Osteoblast (primary cell): ENCODE data around the gene SDF2L1. TPM values are rescaled to one million over a fixed set of nuclear protein-coding genes. Genes with fewer than 3 reads are reported as not detected.

ENCODE experiments used
- DNase-seq: peaks from one replicate; pipeline ENCODE4 v3.0.0; 2011; ENCODE audit warnings: low spot score, mixed read lengths; ENCODE audit not compliant: insufficient read length; ENCODE audit errors: missing footprints
- H2AFZ ChIP-seq: 2 replicates; pipeline ENCODE4 v1.6.0; 2011; ENCODE audit warnings: mild to moderate bottlenecking, low read length
- H3K27ac ChIP-seq: 2 replicates; pipeline ENCODE4 v1.5.1; 2011; ENCODE audit warnings: mild to moderate bottlenecking, low read depth, low read length, moderate library complexity
- H3K27me3 ChIP-seq: 2 replicates; pipeline ENCODE4 v1.6.0; 2012; ENCODE audit warnings: mild to moderate bottlenecking, control low read depth, inconsistent platforms, low read length, moderate library complexity; ENCODE audit not compliant: insufficient read depth
- H3K36me3 ChIP-seq: 2 replicates; pipeline ENCODE4 v1.5.1; 2011; ENCODE audit warnings: mild to moderate bottlenecking, low read length, control low read depth, moderate library complexity; ENCODE audit not compliant: insufficient read depth
- H3K4me1 ChIP-seq: 2 replicates; pipeline ENCODE4 v1.5.1; 2011; ENCODE audit warnings: mild to moderate bottlenecking, low read length, control low read depth, moderate library complexity; ENCODE audit not compliant: insufficient read depth
- H3K4me2 ChIP-seq: 2 replicates; pipeline ENCODE4 v1.6.0; 2011; ENCODE audit warnings: mild to moderate bottlenecking, low read length; ENCODE audit not compliant: insufficient read depth
- H3K4me3 ChIP-seq: fragments of 200-600 bp; sonication (generic); 3 replicates; pipeline ENCODE4 v1.5.1; 2012; ENCODE audit warnings: mild to moderate bottlenecking, low read length, inconsistent platforms; ENCODE audit not compliant: insufficient read depth
- H3K79me2 ChIP-seq: 2 replicates; pipeline ENCODE4 v1.6.0; 2012; ENCODE audit warnings: mild to moderate bottlenecking, low read length, control low read depth, inconsistent platforms; ENCODE audit not compliant: insufficient read depth
- H3K9me3 ChIP-seq: 2 replicates; pipeline ENCODE4 v1.5.1; 2011; ENCODE audit warnings: low read depth, low read length, control low read depth
- H4K20me1 ChIP-seq: 2 replicates; pipeline ENCODE4 v1.6.0; 2012; ENCODE audit warnings: mild to moderate bottlenecking, low read length, control low read depth; ENCODE audit not compliant: insufficient read depth
- total RNA-seq: library from RNA; depleted of rRNA; stranded (reverse); fragments of >200 nt; gene quantifications from 2 replicates; pipeline ENCODE4 v1.2.3, GENCODE V29; 2012
- TF ChIP-seq, protein P1 (sequence below): IDR thresholded peaks from 2 replicates; pipeline ENCODE4 v1.5.1; 2011; ENCODE audit warnings: mild to moderate bottlenecking, low read depth, low read length, moderate library complexity; ENCODE audit errors: extremely low read depth

Gene SDF2L1
- total RNA-seq, 1 donor: 10.5 TPM

DNA sequence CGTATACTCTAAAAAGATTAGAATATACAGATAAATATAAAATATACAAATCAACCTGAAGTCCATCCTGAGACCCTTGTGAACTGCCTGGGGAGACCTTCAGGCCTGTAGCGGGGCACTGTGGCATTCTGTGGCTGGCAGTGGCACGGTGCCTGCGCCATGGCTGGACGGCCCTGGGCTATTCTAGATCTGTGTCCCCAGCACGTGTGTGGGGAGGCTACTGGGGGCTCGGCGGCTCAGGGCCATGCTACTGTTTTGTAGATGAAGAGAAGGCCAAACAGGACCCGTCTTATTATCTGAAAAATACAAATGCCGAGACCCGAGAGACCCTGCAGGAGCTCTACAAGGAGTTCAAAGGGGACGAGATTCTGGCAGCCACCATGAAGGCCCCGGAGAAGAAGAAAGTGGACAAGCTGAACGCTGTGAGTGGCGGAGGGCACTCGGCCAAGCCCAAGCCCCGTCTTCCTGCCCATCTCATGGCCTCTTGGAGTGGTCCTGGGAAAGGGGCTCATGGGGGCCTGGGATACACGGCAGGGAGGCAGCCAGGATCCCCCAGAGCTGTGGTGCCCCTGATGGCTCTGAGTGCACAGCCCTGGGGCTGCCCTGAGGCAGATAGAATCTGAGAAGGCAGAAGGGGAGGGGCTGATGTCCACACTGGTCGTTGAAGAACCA lies 42.5 kb downstream of the SDF2L1 start:
- Histone ChIP-seq H3K27ac (no peak overlapping the region), H3K36me3 (peaks cover 47% of the 10 kb centered on the region)
- peak; percentile 51 for DNase-seq

DNA sequence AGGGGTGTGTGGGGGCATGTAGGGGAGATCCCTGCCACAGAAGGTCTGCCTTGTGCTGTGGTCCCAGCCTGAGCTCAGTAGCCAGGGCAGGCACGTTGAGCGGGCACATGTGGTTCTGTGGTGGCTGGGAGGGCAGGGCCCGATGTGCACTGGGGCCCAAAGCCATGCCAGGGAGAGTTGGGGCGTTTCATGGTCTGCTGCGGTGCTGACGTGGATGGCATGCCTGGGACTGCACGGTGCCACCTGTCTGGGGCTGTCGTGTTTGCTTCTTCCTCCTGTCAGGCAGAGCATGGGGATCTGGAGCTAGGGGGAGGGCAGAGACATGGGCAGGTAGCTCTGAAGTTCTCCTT lies 43.0 kb downstream of the SDF2L1 start:
- peak; percentile 49 for DNase-seq
- no peaks in the 10 kb centered on the region for H3K27me3 ChIP-seq
- no peak overlapping the region for H3K4me2 ChIP-seq
- peaks cover 50% of the 10 kb centered on the region for H3K36me3 ChIP-seq
- TF ChIP-seq, protein P1, sequence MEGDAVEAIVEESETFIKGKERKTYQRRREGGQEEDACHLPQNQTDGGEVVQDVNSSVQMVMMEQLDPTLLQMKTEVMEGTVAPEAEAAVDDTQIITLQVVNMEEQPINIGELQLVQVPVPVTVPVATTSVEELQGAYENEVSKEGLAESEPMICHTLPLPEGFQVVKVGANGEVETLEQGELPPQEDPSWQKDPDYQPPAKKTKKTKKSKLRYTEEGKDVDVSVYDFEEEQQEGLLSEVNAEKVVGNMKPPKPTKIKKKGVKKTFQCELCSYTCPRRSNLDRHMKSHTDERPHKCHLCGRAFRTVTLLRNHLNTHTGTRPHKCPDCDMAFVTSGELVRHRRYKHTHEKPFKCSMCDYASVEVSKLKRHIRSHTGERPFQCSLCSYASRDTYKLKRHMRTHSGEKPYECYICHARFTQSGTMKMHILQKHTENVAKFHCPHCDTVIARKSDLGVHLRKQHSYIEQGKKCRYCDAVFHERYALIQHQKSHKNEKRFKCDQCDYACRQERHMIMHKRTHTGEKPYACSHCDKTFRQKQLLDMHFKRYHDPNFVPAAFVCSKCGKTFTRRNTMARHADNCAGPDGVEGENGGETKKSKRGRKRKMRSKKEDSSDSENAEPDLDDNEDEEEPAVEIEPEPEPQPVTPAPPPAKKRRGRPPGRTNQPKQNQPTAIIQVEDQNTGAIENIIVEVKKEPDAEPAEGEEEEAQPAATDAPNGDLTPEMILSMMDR: no peak
- H3K4me1 ChIP-seq: no peaks in the 10 kb centered on the region
- H3K79me2 ChIP-seq: no peaks in the 10 kb centered on the region
- no peak overlapping the region for H2AFZ ChIP-seq
- H3K9me3 ChIP-seq: no peaks in the 10 kb centered on the region
- H4K20me1 ChIP-seq: no peaks in the 10 kb centered on the region
- H3K27ac ChIP-seq: no peak overlapping the region
- H3K4me3 ChIP-seq: no peak overlapping the region

More for the DNA sequence above, 42.5 kb downstream of the SDF2L1 start:
- TF ChIP-seq, protein P1: no peak
- Histone ChIP-seq H3K27me3 (no peaks in the 10 kb centered on the region), H3K4me3 (no peak overlapping the region), H4K20me1 (no peaks in the 10 kb centered on the region), H3K9me3 (no peaks in the 10 kb centered on the region), H2AFZ (no peak overlapping the region), H3K79me2 (no peaks in the 10 kb centered on the region), H3K4me2 (no peak overlapping the region), H3K4me1 (no peaks in the 10 kb centered on the region)

DNA sequence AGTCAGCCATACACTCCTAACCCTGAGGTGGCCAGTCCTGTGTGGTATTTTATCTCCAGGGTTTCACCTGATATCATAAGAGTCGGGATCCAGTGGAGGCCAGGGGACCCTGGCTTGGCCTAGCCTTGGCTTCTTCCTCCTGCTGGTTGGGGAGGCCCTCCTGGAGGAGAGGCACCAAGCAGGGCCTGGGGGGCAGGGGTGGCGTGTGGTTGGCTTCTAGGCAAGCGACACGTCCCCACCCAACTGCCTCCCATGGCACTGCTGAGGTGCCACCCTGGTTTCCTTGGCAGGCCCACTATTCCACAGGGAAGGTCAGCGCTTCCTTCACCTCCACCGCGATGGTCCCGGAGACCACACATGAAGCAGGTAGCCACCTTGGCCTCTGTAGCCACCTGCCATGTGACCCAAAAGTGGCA lies 44.1 kb downstream of the SDF2L1 start:
- Histone ChIP-seq H3K27me3 (no peaks in the 10 kb centered on the region), H3K79me2 (no peaks in the 10 kb centered on the region), H3K9me3 (no peaks in the 10 kb centered on the region), H4K20me1 (no peaks in the 10 kb centered on the region), H3K4me3 (no peak overlapping the region), H3K27ac (no peak overlapping the region), H3K4me1 (no peaks in the 10 kb centered on the region), H2AFZ (no peak overlapping the region), H3K36me3 (peaks cover 47% of the 10 kb centered on the region), H3K4me2 (no peak overlapping the region)
- TF ChIP-seq, protein P1: no peak
- DNase-seq: peak; percentile 55

DNA sequence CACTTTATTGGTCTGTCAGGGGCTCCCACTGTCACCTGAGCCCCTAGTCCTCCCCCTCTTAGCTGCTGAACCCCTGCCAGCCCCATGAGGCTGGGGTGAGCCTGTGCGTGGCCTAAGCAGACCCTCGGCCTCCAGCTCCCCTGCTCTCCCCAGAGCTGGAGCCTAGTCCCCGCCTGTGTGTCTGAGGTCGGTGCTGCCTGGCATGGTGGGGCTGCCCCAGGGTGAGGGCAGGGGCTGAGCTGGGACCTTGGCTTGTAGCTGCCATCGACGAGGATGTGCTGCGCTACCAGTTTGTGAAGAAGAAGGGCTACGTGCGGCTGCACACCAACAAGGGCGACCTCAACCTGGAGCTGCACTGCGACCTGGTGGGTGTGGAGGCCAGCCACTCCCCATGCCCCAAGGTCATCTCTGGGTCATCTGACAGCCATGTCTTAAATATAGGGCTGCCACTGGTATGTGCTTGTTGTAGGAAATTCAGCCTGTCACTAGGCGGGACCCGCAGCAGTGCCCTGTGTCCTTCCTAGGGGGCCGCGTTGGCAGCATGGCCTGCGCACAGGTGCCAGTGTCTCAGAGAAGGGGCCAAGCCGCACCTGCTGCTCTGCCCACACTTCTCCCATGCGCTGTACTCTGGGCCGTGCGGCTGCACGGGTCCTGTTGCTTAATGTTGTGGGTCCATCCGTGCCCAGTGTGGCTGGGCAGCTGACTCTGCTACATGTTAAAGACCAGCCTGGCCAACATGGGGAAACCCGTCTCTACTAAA lies 44.7 kb downstream of the SDF2L1 start:
- Histone ChIP-seq H3K36me3 (peaks cover 42% of the 10 kb centered on the region), H3K27me3 (no peaks in the 10 kb centered on the region), H2AFZ (no peak overlapping the region), H3K27ac (no peak overlapping the region), H4K20me1 (no peaks in the 10 kb centered on the region), H3K4me1 (no peaks in the 10 kb centered on the region), H3K9me3 (no peaks in the 10 kb centered on the region), H3K4me2 (no peak overlapping the region), H3K4me3 (no peak overlapping the region), H3K79me2 (no peaks in the 10 kb centered on the region)
- DNase-seq: peak; percentile 57
- TF ChIP-seq, protein P1: no peak
